Measurements from ENCODE around the gene C2CD4C. TPM values are rescaled to one million over a fixed set of nuclear protein-coding genes. Genes with fewer than 3 reads are reported as not detected.

C2CD4C gene
- total RNA-seq, 1 experiment from 2014 or later = 0.29 TPM

- POLR2A ChIA-PET (ENCODE audit: unreplicated experiment) = no interaction called here
- intact Hi-C loops (cut with micrococcal nuclease) = no loop called here
Measured at GRCh38 chr19:392375-392970, 16.5 kb downstream of the C2CD4C start.

GRCh38 chr19:391726-392374 is 17.1 kb downstream of the C2CD4C start:
- intact Hi-C loops (cut with micrococcal nuclease) = no loop called here
- Histone ChIP-seq H3K4me2 (ENCODE audit: low read length) (no peak overlapping the region), H3F3A (ENCODE audit: low read length, unreplicated experiment) (no peaks in the 10 kb centered on the region), H3K36me3 (ENCODE audit: low read depth, low read length) (no peaks in the 10 kb centered on the region), H3K4me1 (ENCODE audit: insufficient read depth, low read length) (no peaks in the 10 kb centered on the region), H3K27ac (ENCODE audit: low read length) (no peak overlapping the region), H3K9ac (ENCODE audit: low read length) (no peak overlapping the region), H3K4me3 (ENCODE audit: low read length) (no peak overlapping the region), H4K20me1 (ENCODE audit: low read length) (no peaks in the 10 kb centered on the region), H2AFZ (ENCODE audit: low read length) (no peak overlapping the region), H3K9me2 (replicated peaks; ENCODE audit: low read length) (no peaks in the 10 kb centered on the region), H3K27me3 (ENCODE audit: low read length) (no peaks in the 10 kb centered on the region), H3K79me2 (ENCODE audit: low read length) (no peaks in the 10 kb centered on the region), H3K9me3 (ENCODE audit: low read length) (no peaks in the 10 kb centered on the region)
- no TSS peak for BruUV-seq (replicated peaks)
- TF ChIP-seq EZH2 (IDR thresholded peaks at IDR 0.05; ENCODE audit: low read length, unreplicated experiment) (no peak), EZH2phosphoT487 (IDR thresholded peaks at IDR 0.05; ENCODE audit: borderline replicate concordance, low read length) (no peak), CTCF (conservative IDR thresholded peaks at IDR 0.05; ENCODE audit: low read depth, low read length) (no peak)
- DNase-seq (no peak), ATAC-seq (no peak)
- ChIA-PET POLR2A (ENCODE audit: unreplicated experiment) (no interaction called here), CTCF (no interaction called here)

More at GRCh38 chr19:392375-392970, 16.5 kb downstream of the C2CD4C start:
- ATAC-seq (no peak), DNase-seq (no peak)
- Histone ChIP-seq H3K4me1 (ENCODE audit: insufficient read depth, low read length) (no peaks in the 10 kb centered on the region), H3K4me2 (ENCODE audit: low read length) (no peak overlapping the region), H3K9me3 (ENCODE audit: low read length) (no peaks in the 10 kb centered on the region), H3K27ac (ENCODE audit: low read length) (no peak overlapping the region), H3K9me2 (replicated peaks; ENCODE audit: low read length) (no peaks in the 10 kb centered on the region), H3K27me3 (ENCODE audit: low read length) (no peaks in the 10 kb centered on the region), H3K4me3 (ENCODE audit: low read length) (no peak overlapping the region), H3K36me3 (ENCODE audit: low read depth, low read length) (no peaks in the 10 kb centered on the region), H4K20me1 (ENCODE audit: low read length) (no peaks in the 10 kb centered on the region), H2AFZ (ENCODE audit: low read length) (no peak overlapping the region), H3K79me2 (ENCODE audit: low read length) (no peaks in the 10 kb centered on the region), H3K9ac (ENCODE audit: low read length) (no peak overlapping the region), H3F3A (ENCODE audit: low read length, unreplicated experiment) (no peaks in the 10 kb centered on the region)
- BruUV-seq (replicated peaks) = no TSS peak
- no peak for TF ChIP-seq EZH2 (IDR thresholded peaks at IDR 0.05; ENCODE audit: low read length, unreplicated experiment)
- TF ChIP-seq EZH2phosphoT487 (IDR thresholded peaks at IDR 0.05; ENCODE audit: borderline replicate concordance, low read length) = no peak
- TF ChIP-seq CTCF (conservative IDR thresholded peaks at IDR 0.05; ENCODE audit: low read depth, low read length) = no peak
- CTCF ChIA-PET = no interaction called here

GRCh38 chr19:391207-391557 is 17.8 kb downstream of the C2CD4C start:
- no peaks in the 10 kb centered on the region for H3K9me2 ChIP-seq (replicated peaks; ENCODE audit: low read length)
- intact Hi-C loops (cut with micrococcal nuclease) = no loop called here
- no peaks in the 10 kb centered on the region for H3K9me3 ChIP-seq (ENCODE audit: low read length)
- TF ChIP-seq EZH2phosphoT487 (IDR thresholded peaks at IDR 0.05; ENCODE audit: borderline replicate concordance, low read length) (no peak), EZH2 (IDR thresholded peaks at IDR 0.05; ENCODE audit: low read length, unreplicated experiment) (no peak), CTCF (conservative IDR thresholded peaks at IDR 0.05; ENCODE audit: low read depth, low read length) (no peak)
- no peaks in the 10 kb centered on the region for H4K20me1 ChIP-seq (ENCODE audit: low read length)
- H3F3A ChIP-seq (ENCODE audit: low read length, unreplicated experiment) = no peaks in the 10 kb centered on the region
- H3K79me2 ChIP-seq (ENCODE audit: low read length) = no peaks in the 10 kb centered on the region
- ChIA-PET POLR2A (ENCODE audit: unreplicated experiment) (no interaction called here), CTCF (no interaction called here)
- no peak overlapping the region for H3K4me3 ChIP-seq (ENCODE audit: low read length)
- no peak for ATAC-seq
- no peaks in the 10 kb centered on the region for H3K36me3 ChIP-seq (ENCODE audit: low read depth, low read length)
- no peaks in the 10 kb centered on the region for H3K27me3 ChIP-seq (ENCODE audit: low read length)
- H2AFZ ChIP-seq (ENCODE audit: low read length) = no peak overlapping the region
- H3K9ac ChIP-seq (ENCODE audit: low read length) = no peak overlapping the region
- DNase-seq = no peak
- no peaks in the 10 kb centered on the region for H3K4me1 ChIP-seq (ENCODE audit: insufficient read depth, low read length)
- no TSS peak for BruUV-seq (replicated peaks)
- H3K27ac ChIP-seq (ENCODE audit: low read length) = no peak overlapping the region
- H3K4me2 ChIP-seq (ENCODE audit: low read length) = no peak overlapping the region
